Mesodermal cell (in vitro differentiated cells): ENCODE results near the gene CYFIP2.

Experiments
- H3K27ac ChIP-seq: 2 replicates; pipeline ENCODE4 v1.7.0; 2013; ENCODE audit warnings: mild to moderate bottlenecking, low read depth, low read length, moderate library complexity; ENCODE audit not compliant: severe bottlenecking
- H3K36me3 ChIP-seq: 2 replicates; pipeline ENCODE4 v1.7.1; 2013; ENCODE audit warnings: mild to moderate bottlenecking, low read length, moderate library complexity; ENCODE audit not compliant: control insufficient read depth, insufficient read depth
- H3K4me1 ChIP-seq: one replicate; pipeline ENCODE4 v1.7.1; 2013; ENCODE audit warnings: mild to moderate bottlenecking, low read length; ENCODE audit not compliant: insufficient read depth, control insufficient read depth, poor library complexity, severe bottlenecking
- H3K4me3 ChIP-seq: 2 replicates; pipeline ENCODE4 v1.7.0; 2013; ENCODE audit warnings: low read length, control low read depth, mild to moderate bottlenecking; ENCODE audit not compliant: insufficient read depth, poor library complexity, severe bottlenecking; ENCODE audit errors: extremely low read depth
- H3K9me3 ChIP-seq: 2 replicates; pipeline ENCODE4 v1.7.1; 2013; ENCODE audit warnings: mild to moderate bottlenecking, low read length, moderate library complexity; ENCODE audit not compliant: control insufficient read depth
- WGBS, 2 experiments: methylation state at CpG; one replicate each; pipeline ENCODE4 v1.1.5; 2013; ENCODE audit warnings: missing lambda C conversion rate in 2 of 2; ENCODE audit not compliant: insufficient coverage in 2 of 2; 5-methylcytosine and 5-hydroxymethylcytosine counted together

Gene CYFIP2

GRCh38 chr5:157306081-157306480, 40.2 kb downstream of the CYFIP2 start:
- Histone ChIP-seq H3K27ac (no peak overlapping the region), H3K36me3 (peaks cover 31% of the 10 kb centered on the region), H3K4me3 (no peak overlapping the region), H3K4me1 (no peaks in the 10 kb centered on the region), H3K9me3 (no peaks in the 10 kb centered on the region)
- 82 to 88% methylated on average over 3 to 4 of the region's 4 CpGs for WGBS, 2 experiments

GRCh38 chr5:157306692-157307471, 41.0 kb downstream of the CYFIP2 start:
- no peaks in the 10 kb centered on the region for H3K4me1 ChIP-seq
- no peak overlapping the region for H3K27ac ChIP-seq
- H3K4me3 ChIP-seq: no peak overlapping the region
- H3K36me3 ChIP-seq: peaks cover 29% of the 10 kb centered on the region
- H3K9me3 ChIP-seq: no peaks in the 10 kb centered on the region
- WGBS, 2 experiments: 90 to 97% methylated on average over 5 to 6 of the region's 10 CpGs

GRCh38 chr5:157308836-157309465, 43.0 kb downstream of the CYFIP2 start:
- no peaks in the 10 kb centered on the region for H3K9me3 ChIP-seq
- H3K4me1 ChIP-seq: no peaks in the 10 kb centered on the region
- no peak overlapping the region for H3K4me3 ChIP-seq
- 57 to 69% methylated on average over 3 to 4 of the region's 8 CpGs for WGBS, 2 experiments
- peaks cover 14% of the 10 kb centered on the region for H3K36me3 ChIP-seq
- no peak overlapping the region for H3K27ac ChIP-seq

GRCh38 chr5:157309796-157310195, 43.9 kb downstream of the CYFIP2 start:
- Histone ChIP-seq H3K9me3 (no peaks in the 10 kb centered on the region), H3K4me3 (no peak overlapping the region), H3K36me3 (peaks cover 5% of the 10 kb centered on the region), H3K27ac (no peak overlapping the region), H3K4me1 (no peaks in the 10 kb centered on the region)
- WGBS, 2 experiments: 77 to 81% methylated on average over 9 to 13 of the region's 14 CpGs

- 98% methylated on average over 10 to 11 of the region's 11 CpGs for WGBS, 2 experiments
- H3K4me3 ChIP-seq: no peak overlapping the region
- H3K9me3 ChIP-seq: no peaks in the 10 kb centered on the region
- no peak overlapping the region for H3K27ac ChIP-seq
- H3K36me3 ChIP-seq: peaks cover 4% of the 10 kb centered on the region
- no peaks in the 10 kb centered on the region for H3K4me1 ChIP-seq
Measured at GRCh38 chr5:157311595-157311994, 45.7 kb downstream of the CYFIP2 start.

GRCh38 chr5:157312492-157312891, 46.6 kb downstream of the CYFIP2 start:
- Histone ChIP-seq H3K4me1 (no peaks in the 10 kb centered on the region), H3K36me3 (peaks cover 4% of the 10 kb centered on the region), H3K4me3 (no peak overlapping the region), H3K9me3 (no peaks in the 10 kb centered on the region), H3K27ac (no peak overlapping the region)
- WGBS, 2 experiments: 43 to 49% methylated on average over 3 to 4 of the region's 6 CpGs

- H3K4me3 ChIP-seq: no peak overlapping the region
- no peaks in the 10 kb centered on the region for H3K9me3 ChIP-seq
- no peak overlapping the region for H3K27ac ChIP-seq
- no peaks in the 10 kb centered on the region for H3K4me1 ChIP-seq
- WGBS, 2 experiments: 94 to 96% methylated on average over 5 to 13 of the region's 13 CpGs
- peaks cover 59% of the 10 kb centered on the region for H3K36me3 ChIP-seq
Measured at GRCh38 chr5:157322581-157322980, 56.7 kb downstream of the CYFIP2 start.

- H3K9me3 ChIP-seq: no peaks in the 10 kb centered on the region
- H3K4me3 ChIP-seq: no peak overlapping the region
- no peaks in the 10 kb centered on the region for H3K4me1 ChIP-seq
- H3K36me3 ChIP-seq: peaks cover 59% of the 10 kb centered on the region
- no peak overlapping the region for H3K27ac ChIP-seq
- WGBS, 2 experiments: 78 to 94% methylated on average over 6 to 9 of the region's 10 CpGs
Measured at GRCh38 chr5:157323107-157323706, 57.3 kb downstream of the CYFIP2 start.

- no peak overlapping the region for H3K4me3 ChIP-seq
- peaks cover 50% of the 10 kb centered on the region for H3K36me3 ChIP-seq
- no peak overlapping the region for H3K27ac ChIP-seq
- no peaks in the 10 kb centered on the region for H3K9me3 ChIP-seq
- H3K4me1 ChIP-seq: peaks cover 3% of the 10 kb centered on the region
- WGBS, 2 experiments: 93 to 95% methylated on average over 7 of the region's 7 CpGs
Measured at GRCh38 chr5:157324237-157324636, 58.3 kb downstream of the CYFIP2 start.

GRCh38 chr5:157326440-157327005, 60.6 kb downstream of the CYFIP2 start:
- Histone ChIP-seq H3K4me3 (no peak overlapping the region), H3K36me3 (peaks cover 57% of the 10 kb centered on the region), H3K4me1 (peaks cover 3% of the 10 kb centered on the region), H3K9me3 (no peaks in the 10 kb centered on the region), H3K27ac (no peak overlapping the region)
- WGBS, 2 experiments: 94 to 96% methylated on average over 4 to 5 of the region's 7 CpGs
